Suppressor macrophage (primary cell): ENCODE data around the gene ENTREP3.

Source experiments
- DNase-seq, 4 experiments: peaks; one replicate each; pipeline ENCODE4 v3.0.0-alpha.2; 2020 to 2022

The ENTREP3 gene

GRCh38 chr1:155198547-155198906 is 56.8 kb downstream of the ENTREP3 start:
- no peak for DNase-seq

- DNase-seq = no peak
Observed at GRCh38 chr1:155197901-155198546, 57.3 kb downstream of the ENTREP3 start.
